Measurements from ENCODE around the gene HSFX1. TPM values are rescaled to one million over a fixed set of nuclear protein-coding genes. Genes with fewer than 3 reads are reported as not detected.

HSFX1 gene
- total and polyA plus RNA-seq, 2 donors from 2014 or later: 0.98 TPM; not detected in 1

DNA sequence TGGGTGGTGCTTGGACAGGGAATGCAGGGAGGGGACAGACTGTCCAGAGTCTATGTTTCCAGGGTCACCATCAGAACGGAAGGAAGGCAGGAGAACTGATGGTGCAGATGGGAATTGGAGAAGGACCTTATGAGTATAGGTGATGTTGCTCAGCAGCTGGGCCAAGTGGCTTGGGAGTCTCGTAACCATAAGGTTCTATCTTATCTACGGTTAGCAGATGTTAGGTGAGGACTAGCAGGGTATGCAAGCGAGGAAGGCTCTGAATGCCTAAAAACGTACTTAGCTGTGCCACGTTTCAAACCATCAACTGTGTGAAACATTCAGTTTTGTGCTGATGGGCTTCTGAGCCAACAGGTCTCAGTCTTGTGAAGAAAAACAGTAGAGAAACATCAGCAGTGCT is 30.2 kb downstream of the HSFX1 start:
- H3K27me3 ChIP-seq (ENCODE audit: control insufficient read depth, insufficient read depth, low read length): no peaks in the 10 kb centered on the region
- intact Hi-C loops (cut with DNase I): no loop called here
- H3K4me1 ChIP-seq (ENCODE audit: control insufficient read depth in 2 of 3, insufficient read depth in 2 of 3, low read depth in 1 of 3, low read length in 3 of 3): no peaks in the 10 kb centered on the region
- no peak for FAIRE-seq
- no peak overlapping the region for H3K9ac ChIP-seq (ENCODE audit: low read length in 3 of 3)
- H3K4me3 ChIP-seq (ENCODE audit: low read length in 3 of 3): no peak overlapping the region
- DNase-seq: no peak
- TF ChIP-seq, protein P1, sequence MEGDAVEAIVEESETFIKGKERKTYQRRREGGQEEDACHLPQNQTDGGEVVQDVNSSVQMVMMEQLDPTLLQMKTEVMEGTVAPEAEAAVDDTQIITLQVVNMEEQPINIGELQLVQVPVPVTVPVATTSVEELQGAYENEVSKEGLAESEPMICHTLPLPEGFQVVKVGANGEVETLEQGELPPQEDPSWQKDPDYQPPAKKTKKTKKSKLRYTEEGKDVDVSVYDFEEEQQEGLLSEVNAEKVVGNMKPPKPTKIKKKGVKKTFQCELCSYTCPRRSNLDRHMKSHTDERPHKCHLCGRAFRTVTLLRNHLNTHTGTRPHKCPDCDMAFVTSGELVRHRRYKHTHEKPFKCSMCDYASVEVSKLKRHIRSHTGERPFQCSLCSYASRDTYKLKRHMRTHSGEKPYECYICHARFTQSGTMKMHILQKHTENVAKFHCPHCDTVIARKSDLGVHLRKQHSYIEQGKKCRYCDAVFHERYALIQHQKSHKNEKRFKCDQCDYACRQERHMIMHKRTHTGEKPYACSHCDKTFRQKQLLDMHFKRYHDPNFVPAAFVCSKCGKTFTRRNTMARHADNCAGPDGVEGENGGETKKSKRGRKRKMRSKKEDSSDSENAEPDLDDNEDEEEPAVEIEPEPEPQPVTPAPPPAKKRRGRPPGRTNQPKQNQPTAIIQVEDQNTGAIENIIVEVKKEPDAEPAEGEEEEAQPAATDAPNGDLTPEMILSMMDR (IDR thresholded peaks at IDR 0.05; ENCODE audit: borderline replicate concordance, extremely low read depth, insufficient read depth): no peak
- H3K27ac ChIP-seq (ENCODE audit: low read depth in 2 of 2, low read length in 2 of 2): no peak overlapping the region
- H3K9me3 ChIP-seq (ENCODE audit: control insufficient read depth in 2 of 3, insufficient read depth in 1 of 3, low read length in 3 of 3): no peaks in the 10 kb centered on the region
- H3K36me3 ChIP-seq (ENCODE audit: control insufficient read depth in 2 of 3, insufficient read depth in 3 of 3, low read length in 3 of 3): no peaks in the 10 kb centered on the region

DNA sequence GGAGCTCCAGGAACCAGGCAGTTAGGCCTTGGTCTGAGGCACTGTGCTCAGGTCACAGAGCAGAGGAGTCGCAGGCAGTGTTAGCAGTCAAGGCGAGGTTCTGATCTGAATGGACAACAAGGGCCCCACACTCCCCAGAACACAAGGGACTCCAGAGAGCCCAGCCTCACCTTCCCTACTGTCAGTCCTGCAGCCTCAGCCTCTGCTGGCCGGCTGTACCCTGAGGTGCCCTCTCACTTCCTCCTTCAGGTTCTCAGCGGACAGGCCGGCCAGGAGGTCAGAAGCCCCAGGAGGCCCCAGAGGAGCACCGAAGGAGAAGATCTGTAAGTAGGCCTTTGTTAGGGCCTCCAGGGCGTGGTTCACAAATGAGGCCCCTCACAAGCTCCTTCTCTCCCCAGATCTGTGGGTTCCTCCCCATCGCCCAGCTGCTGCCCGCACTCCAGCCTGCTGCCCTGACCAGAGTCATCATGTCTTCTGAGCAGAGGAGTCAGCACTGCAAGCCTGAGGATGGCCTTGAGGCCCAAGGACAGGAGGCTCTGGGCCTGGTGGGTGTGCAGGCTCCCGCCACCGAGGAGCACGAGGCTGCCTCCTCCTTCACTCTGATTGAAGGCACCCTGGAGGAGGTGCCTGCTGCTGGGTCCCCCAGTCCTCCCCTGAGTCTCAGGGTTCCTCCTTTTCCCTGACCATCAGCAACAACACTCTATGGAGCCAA is 34.0 kb downstream of the HSFX1 start:
- no peak overlapping the region for H3K9ac ChIP-seq (ENCODE audit: low read length in 3 of 3)
- H3K9me3 ChIP-seq (ENCODE audit: control insufficient read depth in 2 of 3, insufficient read depth in 1 of 3, low read length in 3 of 3): no peaks in the 10 kb centered on the region
- TF ChIP-seq, protein P1 (IDR thresholded peaks at IDR 0.05; ENCODE audit: borderline replicate concordance, extremely low read depth, insufficient read depth): no peak
- no peaks in the 10 kb centered on the region for H3K4me1 ChIP-seq (ENCODE audit: control insufficient read depth in 2 of 3, insufficient read depth in 2 of 3, low read depth in 1 of 3, low read length in 3 of 3)
- no peak overlapping the region for H3K27ac ChIP-seq (ENCODE audit: low read depth in 2 of 2, low read length in 2 of 2)
- H3K27me3 ChIP-seq (ENCODE audit: control insufficient read depth, insufficient read depth, low read length): no peaks in the 10 kb centered on the region
- no peak for FAIRE-seq
- H3K4me3 ChIP-seq (ENCODE audit: low read length in 3 of 3): no peak overlapping the region
- intact Hi-C loops (cut with DNase I): no loop called here
- H3K36me3 ChIP-seq (ENCODE audit: control insufficient read depth in 2 of 3, insufficient read depth in 3 of 3, low read length in 3 of 3): no peaks in the 10 kb centered on the region
- no peak for DNase-seq

DNA sequence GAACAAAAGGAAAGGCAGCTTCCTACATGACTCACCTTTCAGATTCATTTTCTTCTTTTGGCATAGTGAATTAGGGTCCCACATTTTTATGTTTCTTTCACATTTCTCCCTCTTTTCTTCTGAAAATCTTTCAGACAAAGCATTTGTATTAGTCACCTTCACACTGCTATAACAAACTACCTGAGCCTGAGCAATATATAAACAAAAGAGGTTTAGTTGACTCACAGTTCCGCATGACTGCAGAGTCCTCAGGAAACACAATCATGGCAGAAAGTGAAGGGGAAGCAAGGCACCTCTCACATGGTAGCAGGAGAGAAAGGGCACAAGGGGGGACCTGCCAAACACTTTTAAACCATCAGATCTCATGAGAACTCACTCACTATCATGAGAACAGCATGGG is 44.8 kb downstream of the HSFX1 start:
- H3K4me1 ChIP-seq (ENCODE audit: control insufficient read depth in 2 of 3, insufficient read depth in 2 of 3, low read depth in 1 of 3, low read length in 3 of 3): no peaks in the 10 kb centered on the region
- FAIRE-seq: no peak
- H3K9me3 ChIP-seq (ENCODE audit: control insufficient read depth in 2 of 3, insufficient read depth in 1 of 3, low read length in 3 of 3): no peaks in the 10 kb centered on the region
- no peaks in the 10 kb centered on the region for H3K27me3 ChIP-seq (ENCODE audit: control insufficient read depth, insufficient read depth, low read length)
- H3K27ac ChIP-seq (ENCODE audit: low read depth in 2 of 2, low read length in 2 of 2): no peak overlapping the region
- TF ChIP-seq, protein P1 (IDR thresholded peaks at IDR 0.05; ENCODE audit: borderline replicate concordance, extremely low read depth, insufficient read depth): no peak
- no peaks in the 10 kb centered on the region for H3K36me3 ChIP-seq (ENCODE audit: control insufficient read depth in 2 of 3, insufficient read depth in 3 of 3, low read length in 3 of 3)
- no peak overlapping the region for H3K9ac ChIP-seq (ENCODE audit: low read length in 3 of 3)
- DNase-seq: no peak
- no peak overlapping the region for H3K4me3 ChIP-seq (ENCODE audit: low read length in 3 of 3)
- intact Hi-C loops (cut with DNase I): no loop called here

DNA sequence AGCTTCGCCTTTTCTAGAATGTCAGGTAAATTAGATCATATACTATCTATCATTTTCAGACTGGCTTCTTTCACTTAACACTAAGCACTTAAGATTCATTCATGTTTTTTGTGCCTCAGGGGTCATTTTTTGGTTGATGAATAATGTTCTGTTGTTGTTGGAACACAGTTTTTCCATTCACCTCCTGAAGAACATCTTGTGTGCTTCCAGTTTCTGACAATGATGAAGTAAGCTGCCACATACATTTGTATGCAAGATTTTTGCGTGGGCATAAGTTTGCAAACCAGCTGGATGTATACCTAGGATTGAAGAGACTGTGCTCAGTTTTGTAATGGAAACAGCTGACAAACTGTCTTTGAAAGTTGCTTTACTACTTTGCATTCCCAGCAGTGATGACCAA is 45.5 kb downstream of the HSFX1 start:
- FAIRE-seq (no peak), DNase-seq (no peak)
- no peaks in the 10 kb centered on the region for H3K36me3 ChIP-seq (ENCODE audit: control insufficient read depth in 2 of 3, insufficient read depth in 3 of 3, low read length in 3 of 3)
- no peak overlapping the region for H3K9ac ChIP-seq (ENCODE audit: low read length in 3 of 3)
- H3K27ac ChIP-seq (ENCODE audit: low read depth in 2 of 2, low read length in 2 of 2): no peak overlapping the region
- intact Hi-C loops (cut with DNase I): no loop called here
- H3K4me3 ChIP-seq (ENCODE audit: low read length in 3 of 3): no peak overlapping the region
- no peaks in the 10 kb centered on the region for H3K27me3 ChIP-seq (ENCODE audit: control insufficient read depth, insufficient read depth, low read length)
- TF ChIP-seq, protein P1 (IDR thresholded peaks at IDR 0.05; ENCODE audit: borderline replicate concordance, extremely low read depth, insufficient read depth): no peak
- H3K9me3 ChIP-seq (ENCODE audit: control insufficient read depth in 2 of 3, insufficient read depth in 1 of 3, low read length in 3 of 3): no peaks in the 10 kb centered on the region
- H3K4me1 ChIP-seq (ENCODE audit: control insufficient read depth in 2 of 3, insufficient read depth in 2 of 3, low read depth in 1 of 3, low read length in 3 of 3): no peaks in the 10 kb centered on the region

Data from kidney (tissue), 14 donors.